ENCODE results near the gene AOPEP. TPM values are rescaled to one million over a fixed set of nuclear protein-coding genes. Genes with fewer than 3 reads are reported as not detected.

The AOPEP gene
- polyA plus RNA-seq, 1 donor from 2014 or later: 10.0 TPM

- Histone ChIP-seq H3K9me2 (ENCODE audit: insufficient read depth, low read length) (no peaks in the 10 kb centered on the region), H3K4me2 (ENCODE audit: low read length) (no peak overlapping the region), H3K4me3 (ENCODE audit: low read length) (no peak overlapping the region), H3K79me2 (replicated peaks; ENCODE audit: insufficient read depth, low read length) (no peaks in the 10 kb centered on the region), H4K20me1 (ENCODE audit: insufficient read depth) (no peaks in the 10 kb centered on the region), H2AFZ (ENCODE audit: low read depth, low read length) (no peak overlapping the region), H3K27ac (ENCODE audit: low read length) (no peak overlapping the region), H3K36me3 (ENCODE audit: insufficient read depth, low read length) (no peaks in the 10 kb centered on the region), H3K9me3 (ENCODE audit: low read length) (no peaks in the 10 kb centered on the region), H3F3A (ENCODE audit: insufficient read depth, low read length, poor library complexity, severe bottlenecking) (no peaks in the 10 kb centered on the region), H3K27me3 (ENCODE audit: insufficient read depth, low read depth, low read length) (no peaks in the 10 kb centered on the region), H3K9ac (ENCODE audit: low read length) (no peak overlapping the region)
- TF ChIP-seq REST (IDR thresholded peaks at IDR 0.05; ENCODE audit: borderline replicate concordance): no peak
- TF ChIP-seq MXI1 (conservative IDR thresholded peaks at IDR 0.05; ENCODE audit: poor library complexity, severe bottlenecking): no peak
- no peak for TF ChIP-seq CTCF (IDR thresholded peaks at IDR 0.05; ENCODE audit: poor library complexity, severe bottlenecking)
- no peak for TF ChIP-seq EP300 (conservative IDR thresholded peaks at IDR 0.05; ENCODE audit: poor library complexity, severe bottlenecking)
- no peak for TF ChIP-seq EZH2 (IDR thresholded peaks at IDR 0.05; ENCODE audit: borderline replicate concordance, insufficient read depth, low read length, poor library complexity, severe bottlenecking)
- TF ChIP-seq TAF1 (IDR thresholded peaks at IDR 0.05; ENCODE audit: low read depth): no peak
- no peak for TF ChIP-seq SMC3 (conservative IDR thresholded peaks at IDR 0.05; ENCODE audit: poor library complexity)
Measured at GRCh38 chr9:94680621-94681020, 45.9 kb upstream of the AOPEP start.

GRCh38 chr9:94681508-94681907, 45.0 kb upstream of the AOPEP start:
- Histone ChIP-seq H3K4me3 (ENCODE audit: low read length) (no peak overlapping the region), H3K4me2 (ENCODE audit: low read length) (no peak overlapping the region), H3F3A (ENCODE audit: insufficient read depth, low read length, poor library complexity, severe bottlenecking) (no peaks in the 10 kb centered on the region), H3K9me3 (ENCODE audit: low read length) (no peaks in the 10 kb centered on the region), H3K27ac (ENCODE audit: low read length) (no peak overlapping the region), H4K20me1 (ENCODE audit: insufficient read depth) (no peaks in the 10 kb centered on the region), H3K36me3 (ENCODE audit: insufficient read depth, low read length) (no peaks in the 10 kb centered on the region), H3K27me3 (ENCODE audit: insufficient read depth, low read depth, low read length) (no peaks in the 10 kb centered on the region), H3K79me2 (replicated peaks; ENCODE audit: insufficient read depth, low read length) (no peaks in the 10 kb centered on the region), H2AFZ (ENCODE audit: low read depth, low read length) (no peak overlapping the region), H3K9me2 (ENCODE audit: insufficient read depth, low read length) (no peaks in the 10 kb centered on the region), H3K9ac (ENCODE audit: low read length) (no peak overlapping the region)
- TF ChIP-seq SMC3 (conservative IDR thresholded peaks at IDR 0.05; ENCODE audit: poor library complexity) (peak; percentile 94), RAD21 (conservative IDR thresholded peaks at IDR 0.05) (peak; percentile 92), CTCF (IDR thresholded peaks at IDR 0.05; ENCODE audit: poor library complexity, severe bottlenecking) (peak; percentile 90), POLR2AphosphoS5 (IDR thresholded peaks at IDR 0.05) (no peak), TAF1 (IDR thresholded peaks at IDR 0.05; ENCODE audit: low read depth) (no peak)
